ENCODE results near the gene COL19A1. TPM values are rescaled to one million over a fixed set of nuclear protein-coding genes. Genes with fewer than 3 reads are reported as not detected.

COL19A1 gene
- total and polyA plus RNA-seq, 2 donors from 2014 or later, result 0.60 to 1.1 TPM

GRCh38 chr6:69835414-69836179, 30.8 kb upstream of the COL19A1 start:
- no peak overlapping the region for H3K9ac ChIP-seq (ENCODE audit: low read length in 3 of 3)
- FAIRE-seq, result peak; percentile 90

GRCh38 chr6:69841862-69842261, 24.5 kb upstream of the COL19A1 start:
- intact Hi-C loops (cut with DNase I), result no loop called here
- TF ChIP-seq CTCF (IDR thresholded peaks at IDR 0.05; ENCODE audit: borderline replicate concordance, extremely low read depth, insufficient read depth), result no peak
- Histone ChIP-seq H3K9me3 (ENCODE audit: control insufficient read depth in 2 of 3, insufficient read depth in 1 of 3, low read length in 3 of 3) (no peaks in the 10 kb centered on the region), H3K4me1 (ENCODE audit: control insufficient read depth in 2 of 3, insufficient read depth in 2 of 3, low read depth in 1 of 3, low read length in 3 of 3) (no peaks in the 10 kb centered on the region), H3K27ac (ENCODE audit: low read depth in 2 of 2, low read length in 2 of 2) (no peak overlapping the region), H3K27me3 (ENCODE audit: control insufficient read depth, insufficient read depth, low read length) (no peaks in the 10 kb centered on the region), H3K4me3 (ENCODE audit: low read length in 3 of 3) (no peak overlapping the region), H3K36me3 (ENCODE audit: control insufficient read depth in 2 of 3, insufficient read depth in 3 of 3, low read length in 3 of 3) (no peaks in the 10 kb centered on the region), H3K9ac (ENCODE audit: low read length in 3 of 3) (no peak overlapping the region)
- FAIRE-seq (no peak), DNase-seq (no peak)

More at GRCh38 chr6:69835414-69836179, 30.8 kb upstream of the COL19A1 start:
- Histone ChIP-seq H3K4me1 (ENCODE audit: control insufficient read depth in 2 of 3, insufficient read depth in 2 of 3, low read depth in 1 of 3, low read length in 3 of 3) (no peaks in the 10 kb centered on the region), H3K36me3 (ENCODE audit: control insufficient read depth in 2 of 3, insufficient read depth in 3 of 3, low read length in 3 of 3) (no peaks in the 10 kb centered on the region), H3K9me3 (ENCODE audit: control insufficient read depth in 2 of 3, insufficient read depth in 1 of 3, low read length in 3 of 3) (no peaks in the 10 kb centered on the region), H3K27me3 (ENCODE audit: control insufficient read depth, insufficient read depth, low read length) (no peaks in the 10 kb centered on the region), H3K27ac (ENCODE audit: low read depth in 2 of 2, low read length in 2 of 2) (no peak overlapping the region), H3K4me3 (ENCODE audit: low read length in 3 of 3) (peak overlapping the region in 1 of 3 donors; percentile 19)
- TF ChIP-seq CTCF (IDR thresholded peaks at IDR 0.05; ENCODE audit: borderline replicate concordance, extremely low read depth, insufficient read depth), result peak; percentile 69
- peak in 3 of 5 donors; percentile 18 to 79 (median 67) for DNase-seq
- intact Hi-C loops (cut with DNase I), result no loop called here

- Histone ChIP-seq H3K27me3 (ENCODE audit: control insufficient read depth, insufficient read depth, low read length) (no peaks in the 10 kb centered on the region), H3K36me3 (ENCODE audit: control insufficient read depth in 2 of 3, insufficient read depth in 3 of 3, low read length in 3 of 3) (no peaks in the 10 kb centered on the region), H3K27ac (ENCODE audit: low read depth in 2 of 2, low read length in 2 of 2) (no peak overlapping the region), H3K4me3 (ENCODE audit: low read length in 3 of 3) (no peak overlapping the region), H3K9me3 (ENCODE audit: control insufficient read depth in 2 of 3, insufficient read depth in 1 of 3, low read length in 3 of 3) (no peaks in the 10 kb centered on the region), H3K9ac (ENCODE audit: low read length in 3 of 3) (no peak overlapping the region), H3K4me1 (ENCODE audit: control insufficient read depth in 2 of 3, insufficient read depth in 2 of 3, low read depth in 1 of 3, low read length in 3 of 3) (no peaks in the 10 kb centered on the region)
- FAIRE-seq (no peak), DNase-seq (no peak)
- TF ChIP-seq CTCF (IDR thresholded peaks at IDR 0.05; ENCODE audit: borderline replicate concordance, extremely low read depth, insufficient read depth), result no peak
- intact Hi-C loops (cut with DNase I), result no loop called here
Observed at GRCh38 chr6:69843189-69843588, 23.2 kb upstream of the COL19A1 start.
